ENCODE results near the gene CABS1.

CABS1 gene

DNA sequence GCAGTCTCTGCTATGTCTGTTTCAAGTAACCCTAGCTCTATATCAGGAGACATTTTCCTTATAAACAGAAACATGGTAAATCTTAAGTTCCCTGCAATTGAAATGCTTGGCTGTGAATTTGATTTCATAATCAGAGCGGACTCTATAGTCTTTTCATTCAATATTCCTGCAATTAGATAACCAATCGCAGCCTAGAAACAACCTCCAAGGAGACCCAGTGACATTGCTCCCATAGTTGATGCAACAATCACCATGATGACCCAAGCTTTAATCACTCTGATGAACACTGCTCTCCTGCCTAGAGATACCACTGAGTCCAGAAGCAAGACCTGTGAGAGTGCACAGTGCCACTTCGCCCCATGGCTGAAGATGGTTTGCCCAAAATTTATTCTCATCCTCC lies at the start of gene CABS1:
CABS1 (plus strand) TSS at position 301 of the 400 bp plus-strand sequence; CDS start at position 360, 59 bp downstream.
- no peaks in the 10 kb centered on the region for H3K9me3 ChIP-seq (ENCODE audit: control insufficient read depth, insufficient read depth, low read length)
- no peaks in the 10 kb centered on the region for H3K27me3 ChIP-seq (ENCODE audit: control insufficient read depth, insufficient read depth, low read length)
- no peaks in the 10 kb centered on the region for H3K36me3 ChIP-seq (ENCODE audit: control insufficient read depth, insufficient read depth, low read length)
- H3K4me3 ChIP-seq (ENCODE audit: low read depth, low read length) = no peak within 1 kb of the TSS
- H3K4me1 ChIP-seq (ENCODE audit: control insufficient read depth, insufficient read depth, low read length) = no peaks in the 10 kb centered on the region
- H3K9ac ChIP-seq (ENCODE audit: low read depth, low read length) = no peak within 1 kb of the TSS

DNA sequence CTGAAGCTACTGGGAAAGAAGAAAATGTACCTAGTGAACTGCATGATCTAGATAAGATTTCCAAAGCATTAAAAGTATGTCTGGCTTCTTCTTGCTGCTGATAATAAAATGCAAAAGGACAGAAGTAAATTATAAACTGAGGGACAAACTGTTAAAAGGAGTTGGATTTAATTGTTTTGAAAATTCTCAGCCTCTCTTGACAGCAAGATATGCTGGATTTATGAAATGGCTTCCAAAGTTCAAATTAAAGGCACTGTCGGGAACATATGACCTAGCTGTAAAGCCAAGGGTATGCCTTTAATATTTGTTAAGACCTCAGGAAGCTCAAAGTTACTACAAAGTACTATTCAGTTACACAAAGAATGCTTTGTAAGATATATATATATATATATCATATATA lies 46.1 kb upstream of the CABS1 start:
- no peaks in the 10 kb centered on the region for H3K27me3 ChIP-seq (ENCODE audit: control insufficient read depth, insufficient read depth, low read length)
- no peaks in the 10 kb centered on the region for H3K36me3 ChIP-seq (ENCODE audit: control insufficient read depth, insufficient read depth, low read length)
- H3K4me1 ChIP-seq (ENCODE audit: control insufficient read depth, insufficient read depth, low read length) = no peaks in the 10 kb centered on the region

DNA sequence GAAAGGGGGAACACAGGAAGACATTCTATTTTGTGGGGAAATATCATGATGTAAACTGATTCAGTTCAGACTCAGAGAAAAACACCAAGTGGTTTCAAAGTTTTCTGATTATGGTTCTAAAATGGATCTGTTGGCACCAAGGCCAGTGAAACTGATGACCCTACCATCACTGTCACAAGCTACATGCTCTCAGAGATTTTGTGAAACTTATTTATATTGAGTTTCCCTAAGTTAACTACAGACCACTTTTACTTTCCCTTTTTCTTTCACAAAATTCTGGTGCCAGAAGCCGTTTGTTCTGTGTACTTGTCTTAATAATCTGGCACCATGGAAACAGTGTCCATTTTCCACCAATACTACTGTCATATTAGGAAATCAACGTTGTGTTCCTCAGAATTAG lies 43.4 kb upstream of the CABS1 start:
- no peaks in the 10 kb centered on the region for H3K27me3 ChIP-seq (ENCODE audit: control insufficient read depth, insufficient read depth, low read length)
- no peaks in the 10 kb centered on the region for H3K4me1 ChIP-seq (ENCODE audit: control insufficient read depth, insufficient read depth, low read length)
- H3K9ac ChIP-seq (ENCODE audit: low read depth, low read length) = no peak overlapping the region
- H3K4me3 ChIP-seq (ENCODE audit: low read depth, low read length) = no peak overlapping the region
- H3K36me3 ChIP-seq (ENCODE audit: control insufficient read depth, insufficient read depth, low read length) = no peaks in the 10 kb centered on the region
- no peaks in the 10 kb centered on the region for H3K9me3 ChIP-seq (ENCODE audit: control insufficient read depth, insufficient read depth, low read length)

More for the DNA sequence above, 46.1 kb upstream of the CABS1 start:
- Histone ChIP-seq H3K9me3 (ENCODE audit: control insufficient read depth, insufficient read depth, low read length) (no peaks in the 10 kb centered on the region), H3K9ac (ENCODE audit: low read depth, low read length) (no peak overlapping the region), H3K4me3 (ENCODE audit: low read depth, low read length) (no peak overlapping the region)

DNA sequence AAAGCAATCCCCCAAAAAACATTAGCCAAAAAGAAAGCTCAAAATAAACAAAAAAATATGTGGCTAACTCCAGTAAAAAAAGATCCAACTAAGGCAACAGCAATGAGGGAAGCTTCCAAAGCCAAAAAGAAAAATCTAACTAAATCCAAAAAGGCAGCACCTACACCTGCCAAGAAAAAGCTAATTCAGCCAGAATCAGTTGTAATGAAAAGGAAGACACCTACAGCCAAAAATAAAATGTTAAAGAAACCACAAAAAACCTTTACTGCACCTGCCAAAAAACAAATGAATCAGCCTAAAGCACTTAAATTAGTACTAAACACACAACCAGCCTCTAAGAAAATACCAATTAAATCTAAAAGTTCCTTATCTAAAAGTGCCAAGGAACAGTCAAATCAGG lies 37.2 kb upstream of the CABS1 start:
- H3K36me3 ChIP-seq (ENCODE audit: control insufficient read depth, insufficient read depth, low read length) = no peaks in the 10 kb centered on the region
- no peak overlapping the region for H3K9ac ChIP-seq (ENCODE audit: low read depth, low read length)
- no peak overlapping the region for H3K4me3 ChIP-seq (ENCODE audit: low read depth, low read length)
- no peaks in the 10 kb centered on the region for H3K9me3 ChIP-seq (ENCODE audit: control insufficient read depth, insufficient read depth, low read length)
- H3K27me3 ChIP-seq (ENCODE audit: control insufficient read depth, insufficient read depth, low read length) = no peaks in the 10 kb centered on the region
- H3K4me1 ChIP-seq (ENCODE audit: control insufficient read depth, insufficient read depth, low read length) = no peaks in the 10 kb centered on the region

DNA sequence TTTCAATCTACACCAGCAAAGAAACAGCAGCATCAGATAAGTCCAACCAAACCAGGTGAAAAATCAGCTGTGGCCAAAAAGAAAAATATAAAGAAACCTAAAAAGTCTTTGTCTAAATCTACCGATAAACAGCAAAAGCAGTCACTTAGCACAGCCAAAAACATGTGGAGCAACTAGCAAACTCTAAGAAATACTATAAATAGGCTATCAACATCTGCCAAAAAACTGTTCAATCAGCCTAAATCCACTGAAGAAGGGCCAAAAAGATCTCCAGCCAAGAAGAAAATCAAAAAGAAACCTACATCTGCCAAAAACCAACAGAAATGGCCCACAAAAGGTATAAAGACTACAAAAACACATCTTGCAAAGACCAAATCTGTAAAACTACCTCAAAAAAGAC lies 36.7 kb upstream of the CABS1 start:
- Histone ChIP-seq H3K36me3 (ENCODE audit: control insufficient read depth, insufficient read depth, low read length) (no peaks in the 10 kb centered on the region), H3K4me1 (ENCODE audit: control insufficient read depth, insufficient read depth, low read length) (no peaks in the 10 kb centered on the region), H3K9me3 (ENCODE audit: control insufficient read depth, insufficient read depth, low read length) (no peaks in the 10 kb centered on the region), H3K27me3 (ENCODE audit: control insufficient read depth, insufficient read depth, low read length) (no peaks in the 10 kb centered on the region), H3K9ac (ENCODE audit: low read depth, low read length) (no peak overlapping the region), H3K4me3 (ENCODE audit: low read depth, low read length) (no peak overlapping the region)

DNA sequence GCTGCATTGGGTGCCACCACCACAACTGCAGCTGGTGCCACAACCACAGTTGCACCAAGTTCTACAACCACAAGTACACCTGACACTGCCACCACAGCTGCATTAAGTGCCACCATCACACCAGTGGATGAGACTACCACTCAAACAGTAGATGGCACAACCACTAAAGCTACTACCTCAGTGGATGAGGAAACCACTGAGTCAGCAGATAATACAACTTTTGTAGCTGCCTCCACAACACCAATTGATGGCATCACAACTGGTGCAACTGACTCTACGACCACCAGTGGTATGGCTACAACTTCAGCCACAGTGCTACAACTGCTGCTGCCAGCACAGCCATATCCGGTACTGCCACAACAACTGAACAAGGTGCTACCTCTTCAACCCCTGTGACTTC lies 35.1 kb upstream of the CABS1 start:
- Histone ChIP-seq H3K9ac (ENCODE audit: low read depth, low read length) (no peak overlapping the region), H3K27me3 (ENCODE audit: control insufficient read depth, insufficient read depth, low read length) (no peaks in the 10 kb centered on the region), H3K36me3 (ENCODE audit: control insufficient read depth, insufficient read depth, low read length) (no peaks in the 10 kb centered on the region), H3K4me1 (ENCODE audit: control insufficient read depth, insufficient read depth, low read length) (no peaks in the 10 kb centered on the region), H3K4me3 (ENCODE audit: low read depth, low read length) (no peak overlapping the region), H3K9me3 (ENCODE audit: control insufficient read depth, insufficient read depth, low read length) (no peaks in the 10 kb centered on the region)

DNA sequence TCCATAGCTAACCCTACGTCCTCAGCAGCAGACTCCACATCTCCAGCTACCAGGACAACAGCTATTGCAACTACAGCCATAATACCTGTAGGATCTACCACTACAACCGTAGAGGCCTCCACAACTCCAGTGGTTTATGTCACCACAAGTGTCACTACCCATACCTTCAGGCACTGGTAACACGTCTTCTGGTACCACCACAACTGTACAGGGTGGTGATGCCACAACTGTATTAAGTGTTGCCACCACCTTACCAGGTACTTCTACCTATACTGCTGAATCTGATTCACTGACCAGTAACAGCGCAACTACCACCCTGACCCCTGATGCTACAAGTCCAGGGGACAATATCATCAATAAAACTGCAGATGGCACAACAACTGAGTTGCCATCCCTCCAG lies 34.6 kb upstream of the CABS1 start:
- H3K9me3 ChIP-seq (ENCODE audit: control insufficient read depth, insufficient read depth, low read length) = no peaks in the 10 kb centered on the region
- no peaks in the 10 kb centered on the region for H3K36me3 ChIP-seq (ENCODE audit: control insufficient read depth, insufficient read depth, low read length)
- no peak overlapping the region for H3K9ac ChIP-seq (ENCODE audit: low read depth, low read length)
- H3K4me1 ChIP-seq (ENCODE audit: control insufficient read depth, insufficient read depth, low read length) = no peaks in the 10 kb centered on the region
- H3K4me3 ChIP-seq (ENCODE audit: low read depth, low read length) = no peak overlapping the region
- no peaks in the 10 kb centered on the region for H3K27me3 ChIP-seq (ENCODE audit: control insufficient read depth, insufficient read depth, low read length)

DNA sequence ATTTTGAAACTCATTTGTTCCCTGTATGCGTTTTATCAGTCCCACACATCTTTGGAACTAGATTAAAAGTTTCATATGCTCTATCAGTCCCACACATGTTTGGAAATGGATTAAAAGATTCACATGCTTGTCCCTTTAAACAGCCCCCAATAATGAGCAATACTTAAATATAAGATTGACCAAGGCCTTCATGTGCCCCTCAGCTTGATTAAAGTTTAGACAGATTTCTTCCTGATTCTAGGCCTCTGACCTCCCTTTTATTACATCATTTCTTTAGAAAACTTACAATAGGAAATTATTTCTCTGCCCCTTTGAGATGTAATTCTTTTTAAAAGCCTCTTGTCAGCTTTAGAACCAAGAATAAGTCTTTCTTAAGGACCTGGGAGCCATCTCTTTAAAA lies 31.7 kb upstream of the CABS1 start:
- Histone ChIP-seq H3K36me3 (ENCODE audit: control insufficient read depth, insufficient read depth, low read length) (no peaks in the 10 kb centered on the region), H3K4me3 (ENCODE audit: low read depth, low read length) (no peak overlapping the region), H3K9me3 (ENCODE audit: control insufficient read depth, insufficient read depth, low read length) (no peaks in the 10 kb centered on the region), H3K9ac (ENCODE audit: low read depth, low read length) (no peak overlapping the region), H3K4me1 (ENCODE audit: control insufficient read depth, insufficient read depth, low read length) (no peaks in the 10 kb centered on the region), H3K27me3 (ENCODE audit: control insufficient read depth, insufficient read depth, low read length) (no peaks in the 10 kb centered on the region)

DNA sequence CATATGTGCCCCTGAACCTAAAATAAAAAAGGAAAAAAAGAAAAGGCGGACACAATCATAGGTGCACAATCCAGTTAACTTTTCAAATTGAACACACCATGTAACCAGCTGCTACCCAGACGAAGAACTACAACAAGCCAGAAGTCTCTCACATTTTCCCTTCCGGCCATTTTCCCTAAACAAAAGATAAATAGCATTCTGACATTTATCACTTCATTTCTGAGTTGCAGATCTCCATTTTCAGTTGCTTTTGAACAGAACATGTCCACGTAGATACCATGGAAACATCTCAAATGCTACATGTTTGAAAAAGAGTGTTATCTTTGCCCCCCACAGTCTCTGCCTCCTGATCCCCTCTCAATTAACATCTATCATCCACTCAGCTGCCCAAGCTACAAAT lies 29.2 kb upstream of the CABS1 start:
- Histone ChIP-seq H3K4me3 (ENCODE audit: low read depth, low read length) (no peak overlapping the region), H3K9me3 (ENCODE audit: control insufficient read depth, insufficient read depth, low read length) (no peaks in the 10 kb centered on the region), H3K9ac (ENCODE audit: low read depth, low read length) (no peak overlapping the region), H3K27me3 (ENCODE audit: control insufficient read depth, insufficient read depth, low read length) (no peaks in the 10 kb centered on the region), H3K4me1 (ENCODE audit: control insufficient read depth, insufficient read depth, low read length) (no peaks in the 10 kb centered on the region), H3K36me3 (ENCODE audit: control insufficient read depth, insufficient read depth, low read length) (no peaks in the 10 kb centered on the region)

DNA sequence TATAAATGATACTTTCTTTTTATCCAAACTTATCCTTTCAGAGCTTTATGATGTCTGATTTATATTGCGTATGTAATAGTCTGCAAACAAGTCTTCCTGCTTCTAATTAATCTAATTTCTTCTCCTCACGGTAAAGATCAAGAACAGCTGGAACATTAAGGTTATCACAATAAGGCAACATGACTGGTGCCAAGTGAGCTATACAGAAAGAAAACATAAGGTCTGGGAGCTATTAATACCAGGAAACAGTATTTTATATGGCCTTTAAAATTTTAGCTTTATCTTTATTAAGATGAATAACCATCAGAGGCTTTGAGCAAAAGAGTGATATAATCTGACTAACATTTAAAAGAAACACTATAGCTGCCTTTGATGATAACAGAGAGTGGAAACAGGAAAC lies 28.7 kb upstream of the CABS1 start:
- Histone ChIP-seq H3K4me3 (ENCODE audit: low read depth, low read length) (no peak overlapping the region), H3K9me3 (ENCODE audit: control insufficient read depth, insufficient read depth, low read length) (no peaks in the 10 kb centered on the region), H3K27me3 (ENCODE audit: control insufficient read depth, insufficient read depth, low read length) (no peaks in the 10 kb centered on the region), H3K36me3 (ENCODE audit: control insufficient read depth, insufficient read depth, low read length) (no peaks in the 10 kb centered on the region), H3K4me1 (ENCODE audit: control insufficient read depth, insufficient read depth, low read length) (no peaks in the 10 kb centered on the region), H3K9ac (ENCODE audit: low read depth, low read length) (no peak overlapping the region)

DNA sequence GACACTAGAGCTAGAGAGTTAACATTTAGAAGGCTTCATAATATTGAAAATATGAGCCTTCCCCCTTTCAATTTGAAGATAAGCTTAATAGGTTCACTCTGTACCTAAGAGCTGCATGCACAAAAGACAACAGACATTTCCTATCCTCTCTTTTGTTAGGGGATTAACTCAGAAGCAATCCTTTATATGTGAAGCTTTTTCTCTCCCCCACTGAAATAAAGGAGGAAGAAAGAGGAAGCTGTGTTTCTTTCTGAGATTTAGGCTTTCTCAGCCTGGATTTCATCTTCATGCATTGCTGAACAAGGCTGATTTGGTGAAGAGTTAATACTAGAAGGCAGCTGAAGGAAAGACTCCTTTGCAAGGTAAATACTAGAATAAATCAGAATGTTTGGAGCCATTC lies 21.0 kb upstream of the CABS1 start:
- no peak overlapping the region for H3K9ac ChIP-seq (ENCODE audit: low read depth, low read length)
- H3K27me3 ChIP-seq (ENCODE audit: control insufficient read depth, insufficient read depth, low read length) = no peaks in the 10 kb centered on the region
- no peaks in the 10 kb centered on the region for H3K36me3 ChIP-seq (ENCODE audit: control insufficient read depth, insufficient read depth, low read length)
- H3K9me3 ChIP-seq (ENCODE audit: control insufficient read depth, insufficient read depth, low read length) = no peaks in the 10 kb centered on the region
- no peaks in the 10 kb centered on the region for H3K4me1 ChIP-seq (ENCODE audit: control insufficient read depth, insufficient read depth, low read length)
- H3K4me3 ChIP-seq (ENCODE audit: low read depth, low read length) = no peak overlapping the region

DNA sequence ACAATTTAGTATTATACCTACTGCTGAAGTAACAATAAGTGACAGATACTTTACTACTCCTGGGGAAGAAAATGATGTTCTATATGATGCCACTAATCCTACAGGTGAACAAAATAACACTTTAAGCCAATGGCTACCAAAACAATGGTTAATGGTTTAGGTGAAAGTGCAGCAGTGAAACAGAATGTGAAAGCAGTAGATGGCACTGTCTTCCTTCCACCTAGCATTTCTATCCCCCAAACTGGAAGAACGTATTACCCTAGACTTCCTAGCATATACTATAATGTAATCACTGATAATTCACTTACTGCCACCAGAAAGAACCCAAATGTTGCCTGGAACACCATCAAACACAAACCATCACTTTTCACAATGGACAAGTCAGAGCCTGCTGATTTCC lies 18.9 kb upstream of the CABS1 start:
- H3K9ac ChIP-seq (ENCODE audit: low read depth, low read length) = no peak overlapping the region
- H3K9me3 ChIP-seq (ENCODE audit: control insufficient read depth, insufficient read depth, low read length) = no peaks in the 10 kb centered on the region
- no peaks in the 10 kb centered on the region for H3K4me1 ChIP-seq (ENCODE audit: control insufficient read depth, insufficient read depth, low read length)
- H3K36me3 ChIP-seq (ENCODE audit: control insufficient read depth, insufficient read depth, low read length) = no peaks in the 10 kb centered on the region
- no peak overlapping the region for H3K4me3 ChIP-seq (ENCODE audit: low read depth, low read length)
- no peaks in the 10 kb centered on the region for H3K27me3 ChIP-seq (ENCODE audit: control insufficient read depth, insufficient read depth, low read length)

DNA sequence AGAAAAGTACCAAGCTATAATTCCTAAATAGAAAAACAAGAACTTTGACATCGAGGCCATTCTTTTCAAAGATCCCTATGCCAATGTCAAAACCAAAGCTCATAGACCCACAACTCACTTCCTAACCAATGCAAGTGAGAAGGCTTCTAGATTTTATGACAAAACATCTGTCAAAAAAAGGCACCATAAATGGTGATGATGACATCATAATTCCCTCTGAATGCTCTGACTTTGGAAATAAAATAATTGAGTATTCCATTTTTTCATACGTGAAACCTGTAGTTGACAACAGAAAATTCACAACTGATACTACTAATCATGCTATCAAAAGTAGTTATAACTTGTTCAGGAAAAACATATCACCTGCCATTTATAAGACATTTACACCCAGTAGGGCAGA lies 8.7 kb upstream of the CABS1 start:
- Histone ChIP-seq H3K4me1 (ENCODE audit: control insufficient read depth, insufficient read depth, low read length) (no peaks in the 10 kb centered on the region), H3K27me3 (ENCODE audit: control insufficient read depth, insufficient read depth, low read length) (no peaks in the 10 kb centered on the region)

More for the DNA sequence above, 8.7 kb upstream of the CABS1 start:
- no peaks in the 10 kb centered on the region for H3K9me3 ChIP-seq (ENCODE audit: control insufficient read depth, insufficient read depth, low read length)
- no peak overlapping the region for H3K9ac ChIP-seq (ENCODE audit: low read depth, low read length)
- H3K36me3 ChIP-seq (ENCODE audit: control insufficient read depth, insufficient read depth, low read length) = no peaks in the 10 kb centered on the region
- H3K4me3 ChIP-seq (ENCODE audit: low read depth, low read length) = no peak overlapping the region

All from iPS-15b (cell line).